Suprapubic skin (tissue), 4 donors: Measurements from ENCODE around the gene LLPH. TPM values are rescaled to one million over a fixed set of nuclear protein-coding genes. Genes with fewer than 3 reads are reported as not detected.

ENCODE experiments used
- DNase-seq, 2 donors: peaks; one replicate each; pipeline ENCODE4 v3.0.0-alpha.2; 2019; ENCODE audit warnings: low spot score in 2 of 2
- H3K27ac ChIP-seq: fragments of 200-600 bp; sonication (generic); one replicate; pipeline ENCODE4 v1.5.1; 2019
- H3K27me3 ChIP-seq: fragments of 200-600 bp; sonication (generic); one replicate; pipeline ENCODE4 v1.5.1; 2019
- H3K36me3 ChIP-seq: fragments of 200-600 bp; sonication (generic); one replicate; pipeline ENCODE4 v1.5.1; 2019
- H3K4me1 ChIP-seq: fragments of 200-600 bp; sonication (generic); one replicate; pipeline ENCODE4 v1.5.1; 2019
- H3K4me3 ChIP-seq: fragments of 200-600 bp; sonication (generic); one replicate; pipeline ENCODE4 v1.5.1; 2019; ENCODE audit warnings: mild to moderate bottlenecking
- H3K9me3 ChIP-seq: fragments of 200-600 bp; sonication (generic); one replicate; pipeline ENCODE4 v1.5.1; 2019
- CTCF ChIP-seq, 2 donors: fragments of 200-600 bp in 1 of 2; fragments of 450-650 bp in 1 of 2; sonication (generic) in 1 of 2; IDR thresholded peaks; one replicate each; pipeline ENCODE4 v1.5.1; 2016 to 2019; ENCODE audit warnings: antibody characterized with exemption in 2 of 2, mild to moderate bottlenecking in 1 of 2, moderate library complexity in 1 of 2
- EP300 ChIP-seq: sonication (generic); formaldehyde crosslinking; IDR thresholded peaks from one replicate; pipeline ENCODE4 v1.6.1; 2017; ENCODE audit warnings: antibody characterized with exemption
- POLR2A ChIP-seq, 2 donors: fragments of 450-650 bp; IDR thresholded peaks; one replicate each; pipeline ENCODE4 v1.6.1; 2017; ENCODE audit warnings: antibody characterized with exemption in 2 of 2, mild to moderate bottlenecking in 2 of 2, moderate library complexity in 2 of 2
- POLR2AphosphoS5 ChIP-seq, 3 donors: sonication (generic); formaldehyde crosslinking; IDR thresholded peaks; one replicate each; pipeline ENCODE4 v1.6.1; 2017; ENCODE audit warnings: antibody characterized with exemption in 3 of 3
- WGBS: methylation state at CpG from one replicate; pipeline ENCODE4 v1.1.5; 2018; 5-methylcytosine and 5-hydroxymethylcytosine counted together
- total RNA-seq, 4 donors: library from RNA; depleted of rRNA; stranded (reverse); fragments of >200 nt; gene quantifications; one replicate each; pipeline ENCODE4 v1.1.0, GENCODE V29; 2016

LLPH gene
- total RNA-seq, 4 donors from 2014 or later, result 6.4 to 8.3 (median 6.7) TPM

GRCh38 chr12:66109056-66109455, 21.5 kb downstream of the LLPH start:
- peaks cover 2% of the 10 kb centered on the region for H3K4me1 ChIP-seq
- H3K4me3 ChIP-seq, result no peak overlapping the region
- TF ChIP-seq POLR2AphosphoS5 (IDR thresholded peaks at IDR 0.05), result no peak
- TF ChIP-seq EP300, result no peak
- H3K36me3 ChIP-seq, result no peaks in the 10 kb centered on the region
- H3K27ac ChIP-seq, result no peak overlapping the region
- 70% methylated on average over 4 of the region's 4 CpGs for WGBS
- peaks cover 6% of the 10 kb centered on the region for H3K27me3 ChIP-seq
- no peaks in the 10 kb centered on the region for H3K9me3 ChIP-seq
- DNase-seq, result no peak

GRCh38 chr12:66108386-66108785, 22.2 kb downstream of the LLPH start:
- H3K4me1 ChIP-seq, result peaks cover 2% of the 10 kb centered on the region
- DNase-seq, result no peak
- TF ChIP-seq EP300, result no peak
- no peak for TF ChIP-seq POLR2AphosphoS5 (IDR thresholded peaks at IDR 0.05)
- TF ChIP-seq CTCF (IDR thresholded peaks at IDR 0.05), result no peak
- TF ChIP-seq POLR2A (IDR thresholded peaks at IDR 0.05), result no peak
- H3K4me3 ChIP-seq, result no peak overlapping the region
- 83% methylated on average over 1 of the region's 1 CpG for WGBS
- H3K9me3 ChIP-seq, result no peaks in the 10 kb centered on the region
- peaks cover 6% of the 10 kb centered on the region for H3K27me3 ChIP-seq
- no peaks in the 10 kb centered on the region for H3K36me3 ChIP-seq
- no peak overlapping the region for H3K27ac ChIP-seq

GRCh38 chr12:66107451-66107915, 23.1 kb downstream of the LLPH start:
- 16% methylated on average over 9 of the region's 9 CpGs for WGBS
- H3K9me3 ChIP-seq, result no peaks in the 10 kb centered on the region
- no peak overlapping the region for H3K4me3 ChIP-seq
- H3K27ac ChIP-seq, result no peak overlapping the region
- H3K4me1 ChIP-seq, result peaks cover 2% of the 10 kb centered on the region
- DNase-seq, result peak in 1 of 2 donors; percentile 68
- H3K36me3 ChIP-seq, result no peaks in the 10 kb centered on the region
- no peak for TF ChIP-seq POLR2AphosphoS5 (IDR thresholded peaks at IDR 0.05)
- peak; percentile 68 to 77 for TF ChIP-seq CTCF (IDR thresholded peaks at IDR 0.05)
- H3K27me3 ChIP-seq, result peaks cover 6% of the 10 kb centered on the region

- 90% methylated on average over 3 of the region's 3 CpGs for WGBS
- Histone ChIP-seq H3K27ac (no peak overlapping the region), H3K27me3 (peaks cover 13% of the 10 kb centered on the region), H3K4me3 (no peak overlapping the region), H3K36me3 (no peaks in the 10 kb centered on the region), H3K9me3 (no peaks in the 10 kb centered on the region), H3K4me1 (peaks cover 2% of the 10 kb centered on the region)
- no peak for DNase-seq
- TF ChIP-seq EP300, result no peak
- no peak for TF ChIP-seq POLR2AphosphoS5 (IDR thresholded peaks at IDR 0.05)
- no peak for TF ChIP-seq CTCF (IDR thresholded peaks at IDR 0.05)
- TF ChIP-seq POLR2A (IDR thresholded peaks at IDR 0.05), result no peak
Measured at GRCh38 chr12:66103016-66103913, 27.3 kb downstream of the LLPH start.

GRCh38 chr12:66092559-66093269, 37.8 kb downstream of the LLPH start:
- H3K27me3 ChIP-seq, result peaks cover 2% of the 10 kb centered on the region
- no peaks in the 10 kb centered on the region for H3K36me3 ChIP-seq
- no peak overlapping the region for H3K4me3 ChIP-seq
- WGBS, result 4% methylated on average over 1 of the region's 1 CpG
- no peak for TF ChIP-seq EP300
- no peak for DNase-seq
- no peaks in the 10 kb centered on the region for H3K9me3 ChIP-seq
- no peak overlapping the region for H3K27ac ChIP-seq
- no peaks in the 10 kb centered on the region for H3K4me1 ChIP-seq

- no peak overlapping the region for H3K27ac ChIP-seq
- WGBS, result 76% methylated on average over 4 of the region's 4 CpGs
- no peaks in the 10 kb centered on the region for H3K36me3 ChIP-seq
- no peak for DNase-seq
- TF ChIP-seq POLR2A (IDR thresholded peaks at IDR 0.05), result no peak
- no peak for TF ChIP-seq POLR2AphosphoS5 (IDR thresholded peaks at IDR 0.05)
- no peak for TF ChIP-seq CTCF (IDR thresholded peaks at IDR 0.05)
- TF ChIP-seq EP300, result no peak
- H3K9me3 ChIP-seq, result no peaks in the 10 kb centered on the region
- peaks cover 2% of the 10 kb centered on the region for H3K27me3 ChIP-seq
- peaks cover 2% of the 10 kb centered on the region for H3K4me1 ChIP-seq
- H3K4me3 ChIP-seq, result no peak overlapping the region
Measured at GRCh38 chr12:66090157-66090556, 40.4 kb downstream of the LLPH start.
